HFF-Myc (cell line): ENCODE results near the gene SEMA3C.

Source experiments
- DNase-seq: peaks from one replicate; pipeline ENCODE4 v3.0.0-alpha.2; 2011; ENCODE audit warnings: low read depth; ENCODE audit errors: extremely low read depth
- H3K4me3 ChIP-seq: replicated peaks from 2 replicates; pipeline ENCODE4 v1.5.1; 2011; ENCODE audit warnings: low read depth, mild to moderate bottlenecking, control low read depth, low read length
- CTCF ChIP-seq: IDR thresholded peaks from 2 replicates; pipeline ENCODE4 v1.5.1; 2012; ENCODE audit warnings: mild to moderate bottlenecking, low read depth, low read length, control low read depth; ENCODE audit errors: missing control alignments

SEMA3C gene

GRCh38 chr7:80870813-80871212 is 48.0 kb downstream of the SEMA3C start:
- no peak overlapping the region for H3K4me3 ChIP-seq
- no peak for TF ChIP-seq CTCF
- no peak for DNase-seq

DNA sequence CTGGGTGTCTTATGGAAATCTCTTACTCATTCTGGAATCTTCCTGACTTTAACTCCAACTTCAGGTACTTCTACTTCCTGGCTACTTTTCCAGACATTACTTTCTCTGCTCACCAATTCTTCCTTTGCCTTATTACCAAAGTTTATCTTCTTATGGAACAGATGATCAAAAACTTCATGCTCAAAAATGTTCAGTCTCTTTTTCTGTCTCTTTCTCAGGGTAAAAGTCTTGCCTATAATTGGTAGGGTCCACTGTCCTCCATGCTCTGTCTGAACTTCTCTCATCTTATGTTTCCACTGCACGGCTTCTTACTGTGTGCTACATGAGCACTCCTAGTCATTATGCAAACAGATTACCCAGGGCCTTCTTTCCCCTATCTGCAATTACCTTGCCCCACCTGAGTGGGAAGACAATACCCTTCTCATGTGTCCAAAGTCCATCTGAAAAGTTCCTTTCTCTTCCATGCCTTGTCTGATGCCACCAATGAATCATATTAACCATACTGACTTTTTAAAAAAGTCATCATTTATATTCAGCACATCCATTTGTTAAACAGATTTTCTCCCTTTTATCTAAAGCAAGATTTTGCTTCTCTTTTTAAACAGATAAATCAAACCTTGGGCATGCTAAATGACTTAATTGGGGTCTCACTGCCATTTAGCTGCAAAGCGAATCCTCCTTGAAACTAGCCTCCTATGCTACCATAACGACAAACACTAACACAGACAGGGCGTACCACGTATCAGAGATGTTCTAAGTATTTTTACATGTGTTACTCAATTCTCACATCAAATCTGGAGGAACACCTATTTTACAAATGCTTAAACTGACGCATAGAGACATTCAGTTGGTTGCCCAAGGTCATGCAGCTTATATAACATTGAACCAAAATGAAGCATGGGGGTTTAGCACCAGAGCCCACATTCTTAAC is 48.8 kb downstream of the SEMA3C start:
- no peak for TF ChIP-seq CTCF
- DNase-seq, result no peak
- no peak overlapping the region for H3K4me3 ChIP-seq

DNA sequence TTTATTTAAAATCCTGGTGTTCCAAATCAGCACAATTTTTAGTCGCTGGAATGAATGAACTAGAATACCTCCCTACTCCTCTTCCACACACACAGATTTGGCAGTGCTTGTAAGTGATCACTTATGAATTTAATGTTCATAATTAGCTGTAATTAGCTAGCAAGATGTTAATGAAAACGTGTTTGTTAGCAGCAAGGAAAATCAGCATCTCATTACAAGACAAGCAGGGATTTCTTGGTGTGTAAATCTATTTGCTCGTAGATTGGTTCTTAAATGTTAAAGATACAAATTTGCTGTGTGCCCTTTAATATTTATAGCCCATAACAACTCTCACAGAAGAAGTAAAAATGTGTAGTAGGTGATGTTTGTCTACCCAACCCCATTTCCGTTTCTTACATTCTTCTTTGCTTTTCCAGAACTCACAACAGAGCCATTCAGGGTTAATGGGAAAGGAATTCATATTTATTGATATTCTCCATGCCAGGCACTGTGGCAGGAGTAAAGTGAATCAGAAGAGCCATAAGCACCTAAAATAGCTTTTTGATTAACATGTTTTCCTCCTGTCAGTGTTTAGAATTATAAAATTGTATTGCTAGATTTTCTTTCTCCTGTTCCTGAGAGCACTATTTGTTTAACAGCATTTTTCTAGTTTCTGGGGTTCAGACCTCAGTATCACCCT is 49.6 kb downstream of the SEMA3C start:
- TF ChIP-seq CTCF, result no peak
- DNase-seq, result no peak
- no peak overlapping the region for H3K4me3 ChIP-seq

DNA sequence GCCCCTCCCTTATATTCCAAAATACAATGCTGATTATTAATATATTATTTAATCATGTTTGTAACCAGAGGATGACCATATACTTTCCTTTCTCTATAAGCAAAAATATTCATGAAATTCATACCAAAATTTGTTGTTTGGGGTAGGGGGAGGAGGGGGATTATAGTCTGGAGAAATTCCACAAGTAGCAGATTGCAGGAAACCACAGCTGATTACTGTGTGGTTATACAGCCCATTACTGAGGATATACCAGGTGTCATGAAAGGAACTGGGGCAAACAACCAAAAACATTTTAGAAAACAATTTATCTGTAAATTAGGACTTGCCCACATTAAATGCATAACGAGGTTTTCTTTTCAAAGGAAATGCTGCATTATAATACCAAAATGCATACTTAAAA is 50.3 kb downstream of the SEMA3C start:
- no peak for TF ChIP-seq CTCF
- H3K4me3 ChIP-seq, result no peak overlapping the region
- no peak for DNase-seq

- H3K4me3 ChIP-seq, result no peak overlapping the region
- DNase-seq, result no peak
- TF ChIP-seq CTCF, result no peak
Observed at GRCh38 chr7:80860554-80860953, 58.3 kb downstream of the SEMA3C start.

DNA sequence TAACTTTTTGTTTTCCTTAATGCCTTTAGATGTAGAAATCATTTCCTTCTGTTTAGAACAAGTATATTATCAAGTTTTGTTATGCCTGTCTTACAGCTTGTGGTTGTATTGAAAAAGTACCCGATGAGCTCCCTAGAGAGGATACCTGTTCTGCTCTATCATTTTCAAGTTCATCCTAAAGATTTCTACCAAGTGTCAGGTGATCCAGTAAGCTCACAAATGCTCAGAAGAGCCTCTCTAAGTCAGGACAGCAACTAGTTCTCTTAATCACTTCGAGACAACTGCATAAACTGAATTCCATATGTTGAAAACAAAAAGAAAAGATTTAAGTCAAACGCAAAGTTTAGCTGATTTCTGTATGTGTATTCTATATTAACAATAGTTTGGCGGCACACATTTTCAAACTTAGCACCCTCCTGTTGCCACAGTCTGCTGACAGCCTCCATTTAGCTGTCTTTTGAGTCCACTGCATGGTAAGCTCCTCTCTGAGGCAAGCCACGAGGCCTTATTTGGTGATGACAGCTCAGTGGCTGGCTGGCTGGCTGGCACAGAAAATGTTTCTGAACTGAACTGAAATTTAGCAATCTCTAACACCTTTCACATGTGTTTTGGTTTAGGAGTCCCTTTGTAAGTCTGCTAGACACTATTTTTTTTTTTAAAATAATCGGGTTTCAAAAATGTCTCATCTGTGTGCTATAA is 59.4 kb downstream of the SEMA3C start:
- no peak for DNase-seq

More for the DNA sequence above, 59.4 kb downstream of the SEMA3C start:
- TF ChIP-seq CTCF, result no peak
- no peak overlapping the region for H3K4me3 ChIP-seq
